GM13977 (cell line): ENCODE data around the gene GPX8.

Source experiments
- DNase-seq: peaks from one replicate; pipeline ENCODE4 v3.0.0; 2012; ENCODE audit warnings: low spot score
- CTCF ChIP-seq: IDR thresholded peaks from 2 replicates; pipeline ENCODE4 v1.5.1; 2012; ENCODE audit warnings: mild to moderate bottlenecking, control low read depth; ENCODE audit not compliant: insufficient read depth; ENCODE audit errors: extremely low read depth, missing control alignments
- in situ Hi-C: fragments of 300-500 bp; cut with MboI; formaldehyde crosslinking; loops from one replicate; pipeline ENCODE4 v1.12.0; 2022; ENCODE audit warnings: low sequenced_read_pairs, low pct_unique_long_range_greater_than_20kb, mixed read lengths, inconsistent platforms; ENCODE audit not compliant: unreplicated experiment

The GPX8 gene

GRCh38 chr5:55136521-55136920 is 23.4 kb upstream of the GPX8 start:
- DNase-seq = no peak
- TF ChIP-seq CTCF = no peak
- in situ Hi-C loops = no loop called here

GRCh38 chr5:55140908-55141665 is 18.9 kb upstream of the GPX8 start:
- no peak for DNase-seq
- no peak for TF ChIP-seq CTCF
- in situ Hi-C loops = no loop called here

GRCh38 chr5:55141945-55142690 is 17.9 kb upstream of the GPX8 start:
- in situ Hi-C loops = no loop called here
- TF ChIP-seq CTCF = no peak
- no peak for DNase-seq

- TF ChIP-seq CTCF = no peak
- DNase-seq = no peak
- in situ Hi-C loops = no loop called here
Observed at GRCh38 chr5:55143624-55144023, 16.3 kb upstream of the GPX8 start.

GRCh38 chr5:55146080-55146479 is 13.9 kb upstream of the GPX8 start:
- no peak for TF ChIP-seq CTCF
- DNase-seq = no peak
- in situ Hi-C loops = no loop called here

GRCh38 chr5:55146543-55147151 is 13.3 kb upstream of the GPX8 start:
- peak; percentile 59 for DNase-seq
- TF ChIP-seq CTCF = peak; percentile 89
- in situ Hi-C loops = no loop called here
